ENCODE results near the gene DOHH. TPM values are rescaled to one million over a fixed set of nuclear protein-coding genes. Genes with fewer than 3 reads are reported as not detected.
"Not testable (repeated sequence)": the region's sequence is repeated elsewhere in the genome, so short reads cannot be mapped to it uniquely, and the experiment has no call there.

DOHH gene
- total RNA-seq, 1 donor from 2014 or later = 21.5 TPM

DNA sequence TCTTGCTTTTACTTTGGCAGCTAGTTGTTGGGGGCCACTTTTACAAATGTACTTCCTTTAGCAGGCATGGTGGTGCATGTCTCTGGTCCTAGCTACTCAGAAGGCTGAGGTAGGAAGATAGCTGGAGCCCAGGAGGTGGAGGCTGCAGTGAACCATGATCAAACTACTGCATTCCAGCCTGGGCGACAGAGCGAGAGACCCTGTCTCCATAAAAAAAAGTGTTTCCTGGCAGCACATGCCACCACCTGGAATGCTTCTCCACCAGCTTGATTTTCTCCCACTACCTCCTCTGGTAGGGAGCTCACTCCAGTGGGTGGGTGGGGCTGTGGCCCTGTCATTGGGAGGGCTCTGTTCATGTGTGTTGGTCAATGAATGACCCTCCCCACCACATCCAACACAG is 18.2 kb upstream of the DOHH start:
- DNase-seq = no peak
- intact Hi-C loops (cut with micrococcal nuclease) = no loop called here

DNA sequence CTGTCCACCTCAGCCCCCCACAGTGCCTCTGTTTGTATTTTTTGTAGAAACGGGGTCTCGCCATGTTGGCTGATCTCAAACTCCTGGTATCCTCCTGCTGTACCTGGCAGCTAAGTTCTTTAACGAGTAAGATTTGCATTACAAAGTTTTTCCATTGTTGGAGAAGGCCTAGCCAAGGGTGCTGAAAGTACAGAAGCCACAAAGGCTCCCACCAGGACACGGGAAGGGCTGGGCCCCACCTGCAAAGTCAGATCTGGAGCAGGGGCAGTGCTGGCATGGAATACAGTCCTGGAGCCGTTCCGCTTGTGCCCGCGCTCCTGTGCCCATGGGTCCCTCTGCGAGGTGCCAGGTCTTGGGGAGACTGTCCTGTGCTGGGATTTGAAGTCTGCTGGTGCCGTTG is 17.8 kb upstream of the DOHH start:
- no peak for DNase-seq
- intact Hi-C loops (cut with micrococcal nuclease) = no loop called here
- Mint-ChIP-seq H3K27ac (no peak overlapping the region), H3K36me3 (ENCODE audit: low read depth) (peaks cover 7% of the 10 kb centered on the region), H3K4me1 (peaks cover 5% of the 10 kb centered on the region), H3K9me3 (no peaks in the 10 kb centered on the region), H3K4me3 (no peak overlapping the region), H3K27me3 (no peaks in the 10 kb centered on the region)

More for the DNA sequence above, 18.2 kb upstream of the DOHH start:
- Mint-ChIP-seq H3K9me3 (no peaks in the 10 kb centered on the region), H3K27me3 (no peaks in the 10 kb centered on the region), H3K27ac (no peak overlapping the region), H3K4me3 (no peak overlapping the region), H3K36me3 (ENCODE audit: low read depth) (peaks cover 9% of the 10 kb centered on the region), H3K4me1 (peaks cover 5% of the 10 kb centered on the region)

DNA sequence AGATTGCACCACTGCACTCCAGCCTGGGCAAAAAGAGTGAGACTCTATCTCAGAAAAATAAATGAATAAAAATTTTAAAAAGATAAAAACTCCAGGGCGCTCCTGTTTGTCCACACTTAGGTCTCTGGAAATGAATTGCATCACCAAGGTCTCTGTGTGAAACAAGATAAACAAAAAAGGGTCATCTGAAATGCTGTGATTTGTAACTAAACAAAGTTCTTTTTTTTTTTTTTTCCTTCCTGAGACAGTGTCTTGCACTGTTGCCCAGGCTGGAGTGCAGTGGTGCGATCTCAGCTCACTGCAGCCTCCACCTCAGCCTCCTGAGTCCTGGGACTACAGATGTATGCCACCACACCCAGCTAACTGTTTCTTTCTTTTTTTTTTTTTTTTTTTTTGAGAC is 17.2 kb upstream of the DOHH start:
- Mint-ChIP-seq H3K4me3 (no peak overlapping the region), H3K36me3 (ENCODE audit: low read depth) (peaks cover 7% of the 10 kb centered on the region), H3K9me3 (no peaks in the 10 kb centered on the region), H3K4me1 (peaks cover 5% of the 10 kb centered on the region), H3K27ac (no peak overlapping the region), H3K27me3 (no peaks in the 10 kb centered on the region)
- intact Hi-C loops (cut with micrococcal nuclease) = no loop called here
- no peak for DNase-seq

DNA sequence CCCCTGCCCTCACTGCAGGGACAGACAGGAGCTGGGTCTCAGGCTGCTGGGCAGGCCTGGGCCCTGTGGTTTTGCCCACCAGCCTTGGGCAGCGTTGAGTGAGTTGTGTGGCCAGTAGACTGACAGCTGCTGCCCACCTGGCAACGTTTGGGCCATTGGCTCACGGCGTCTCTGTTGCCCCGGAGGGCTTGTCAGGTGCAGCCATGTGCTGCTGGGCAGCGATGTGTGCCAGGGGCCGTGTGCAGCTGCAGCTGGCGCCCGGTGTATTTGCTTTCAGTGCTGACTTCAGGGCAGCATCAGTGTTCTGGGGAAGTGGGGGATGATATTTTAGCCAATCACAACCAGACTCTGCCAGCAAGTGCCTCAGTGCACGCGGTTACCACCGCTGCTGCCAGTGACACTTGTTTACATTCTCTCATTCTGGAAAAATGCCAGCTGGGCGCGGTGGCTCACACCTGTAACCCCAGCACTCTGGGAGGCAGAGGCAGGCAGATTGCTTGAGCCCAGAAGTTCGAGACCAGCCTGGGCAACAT is 16.3 kb upstream of the DOHH start:
- H3K27me3 Mint-ChIP-seq = no peaks in the 10 kb centered on the region
- H3K36me3 Mint-ChIP-seq (ENCODE audit: low read depth) = peaks cover 4% of the 10 kb centered on the region
- H3K4me1 Mint-ChIP-seq = peaks cover 5% of the 10 kb centered on the region
- intact Hi-C loops (cut with micrococcal nuclease) = no loop called here
- DNase-seq = no peak
- no peak overlapping the region for H3K4me3 Mint-ChIP-seq
- no peak overlapping the region for H3K27ac Mint-ChIP-seq
- no peaks in the 10 kb centered on the region for H3K9me3 Mint-ChIP-seq

DNA sequence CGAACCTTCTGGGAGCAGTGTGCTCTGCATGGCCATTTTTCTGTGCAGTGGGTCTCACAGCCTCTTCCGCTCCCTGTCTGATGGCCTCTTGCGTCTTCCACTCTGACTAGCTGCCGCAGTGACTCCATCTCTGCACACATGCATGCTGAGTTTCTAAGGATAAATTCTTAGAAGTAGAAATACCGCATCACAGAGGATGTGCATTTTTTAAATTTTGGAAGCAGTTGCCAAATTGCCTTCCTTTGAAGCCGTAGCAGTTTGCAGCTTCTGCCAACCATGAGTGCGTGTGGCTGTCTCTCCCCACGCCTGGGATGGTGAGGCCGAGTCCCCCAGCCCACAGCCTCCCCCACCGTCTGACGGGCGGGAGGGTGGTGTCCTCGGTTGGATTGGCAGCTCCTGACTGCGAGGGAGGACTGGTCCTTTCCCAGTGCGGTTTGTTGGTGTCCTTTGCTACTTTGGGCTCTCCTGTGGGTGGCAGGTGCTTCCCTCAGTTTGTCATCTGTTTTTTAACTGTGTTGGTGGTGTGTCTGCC is 15.5 kb upstream of the DOHH start:
- Mint-ChIP-seq H3K27ac (no peak overlapping the region), H3K36me3 (ENCODE audit: low read depth) (peaks cover 2% of the 10 kb centered on the region), H3K4me1 (peaks cover 5% of the 10 kb centered on the region), H3K9me3 (no peaks in the 10 kb centered on the region), H3K4me3 (no peak overlapping the region), H3K27me3 (no peaks in the 10 kb centered on the region)
- intact Hi-C loops (cut with micrococcal nuclease) = no loop called here
- no peak for DNase-seq

DNA sequence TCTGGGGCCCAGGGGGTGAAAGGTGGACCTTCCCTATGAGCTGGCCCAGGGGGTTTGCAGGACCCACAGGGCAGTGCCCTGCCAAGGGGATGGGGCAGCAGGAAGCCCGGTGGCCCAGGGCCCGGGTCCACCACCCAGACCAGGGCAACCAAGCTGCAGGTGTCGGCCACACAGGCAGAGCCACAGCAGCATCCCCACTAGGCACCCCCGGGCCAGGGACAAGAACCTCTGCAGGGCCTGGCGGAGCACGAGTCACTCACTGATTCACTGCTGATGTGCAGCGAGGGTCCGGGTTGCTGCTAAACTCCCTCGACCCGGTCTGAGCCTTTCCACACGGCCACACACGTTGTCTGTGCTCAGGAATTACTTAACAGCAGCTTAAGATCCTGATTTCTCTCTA is 14.5 kb upstream of the DOHH start:
- Mint-ChIP-seq H3K9me3 (no peaks in the 10 kb centered on the region), H3K27me3 (no peaks in the 10 kb centered on the region), H3K36me3 (ENCODE audit: low read depth) (peaks cover 2% of the 10 kb centered on the region), H3K27ac (no peak overlapping the region), H3K4me1 (peaks cover 6% of the 10 kb centered on the region), H3K4me3 (no peak overlapping the region)
- intact Hi-C loops (cut with micrococcal nuclease) = no loop called here
- DNase-seq = no peak

DNA sequence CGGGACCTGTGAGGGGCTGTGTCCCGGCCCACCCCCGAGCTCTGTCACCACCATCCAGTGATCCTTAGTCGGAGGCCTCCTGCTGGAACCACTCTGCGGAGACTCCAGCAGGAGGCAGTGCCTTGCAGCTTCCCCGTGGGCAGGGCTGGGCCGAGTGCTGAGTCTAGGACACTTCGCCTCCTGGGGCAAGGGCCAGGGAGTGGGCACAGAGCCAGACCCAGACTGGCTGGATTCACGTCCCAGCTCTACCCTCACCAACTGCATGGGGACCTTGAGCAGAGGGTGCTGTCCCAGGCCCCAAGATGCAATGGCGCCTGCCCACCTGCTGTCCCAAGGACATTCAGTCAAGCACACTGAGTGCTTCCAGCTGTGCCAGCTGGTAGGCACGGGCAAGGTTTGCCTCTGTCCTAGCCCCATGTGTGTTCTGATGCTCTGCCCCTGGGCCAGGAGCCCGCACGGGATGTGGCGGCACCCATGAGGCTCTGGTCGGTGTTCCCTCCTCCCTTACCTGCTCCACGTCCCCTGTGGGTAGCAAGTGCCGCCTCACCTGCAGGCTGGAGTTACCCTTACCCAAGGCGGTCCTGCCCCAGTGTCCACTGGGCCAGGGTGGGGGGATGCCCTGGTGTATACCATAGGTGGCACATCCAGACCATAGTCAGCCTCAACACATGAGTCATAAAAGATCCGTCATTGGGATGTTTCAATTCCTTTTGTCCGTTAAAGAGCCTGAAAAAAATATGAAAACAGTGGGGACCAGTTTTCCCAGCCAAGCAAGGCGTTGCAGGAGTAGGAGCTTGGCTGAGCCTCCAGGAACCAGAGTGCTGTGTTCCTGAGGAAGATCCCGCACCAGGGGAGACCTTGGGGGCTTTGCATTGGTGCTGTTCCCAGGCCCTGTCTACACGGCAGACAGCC is 13.0 kb upstream of the DOHH start:
- Mint-ChIP-seq H3K27ac (no peak overlapping the region), H3K4me3 (no peak overlapping the region), H3K36me3 (ENCODE audit: low read depth) (peaks cover 8% of the 10 kb centered on the region), H3K27me3 (no peaks in the 10 kb centered on the region), H3K4me1 (peaks cover 18% of the 10 kb centered on the region), H3K9me3 (no peaks in the 10 kb centered on the region)
- intact Hi-C loops (cut with micrococcal nuclease) = no loop called here
- DNase-seq = no peak

DNA sequence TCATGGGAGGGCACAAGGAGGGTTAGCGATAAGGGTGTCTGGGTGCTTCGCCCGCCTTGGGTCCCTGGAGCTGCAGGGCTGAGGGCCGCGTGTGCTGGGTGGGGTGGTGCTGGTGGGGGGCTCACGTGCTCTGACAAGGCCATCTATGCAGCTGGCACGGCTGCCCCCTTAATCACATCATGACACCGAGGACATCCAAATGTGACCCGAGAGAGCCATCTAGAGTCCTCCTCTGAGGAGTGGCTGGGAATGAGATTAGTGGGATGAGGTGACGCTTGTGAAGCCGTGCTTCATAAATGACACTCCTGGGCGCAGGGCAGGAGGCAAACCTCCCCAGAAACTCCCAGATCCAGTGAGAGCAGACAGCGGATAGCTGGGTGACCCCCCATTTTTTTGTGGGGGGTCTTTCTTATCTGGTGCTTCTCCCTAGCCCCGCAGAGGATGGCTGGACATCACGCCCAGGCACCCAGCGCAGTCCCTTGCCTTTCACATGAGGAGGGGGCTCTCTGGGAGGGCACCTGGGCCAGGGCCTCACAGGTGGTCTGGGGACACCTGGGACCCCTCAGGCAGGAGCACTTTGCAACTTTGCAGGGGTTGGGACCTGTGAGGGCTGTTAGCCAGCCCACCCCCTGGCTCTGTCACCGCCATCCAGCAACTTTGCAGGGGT is 12.2 kb upstream of the DOHH start:
- H3K27me3 Mint-ChIP-seq = no peaks in the 10 kb centered on the region
- no peak for DNase-seq
- intact Hi-C loops (cut with micrococcal nuclease) = no loop called here

DNA sequence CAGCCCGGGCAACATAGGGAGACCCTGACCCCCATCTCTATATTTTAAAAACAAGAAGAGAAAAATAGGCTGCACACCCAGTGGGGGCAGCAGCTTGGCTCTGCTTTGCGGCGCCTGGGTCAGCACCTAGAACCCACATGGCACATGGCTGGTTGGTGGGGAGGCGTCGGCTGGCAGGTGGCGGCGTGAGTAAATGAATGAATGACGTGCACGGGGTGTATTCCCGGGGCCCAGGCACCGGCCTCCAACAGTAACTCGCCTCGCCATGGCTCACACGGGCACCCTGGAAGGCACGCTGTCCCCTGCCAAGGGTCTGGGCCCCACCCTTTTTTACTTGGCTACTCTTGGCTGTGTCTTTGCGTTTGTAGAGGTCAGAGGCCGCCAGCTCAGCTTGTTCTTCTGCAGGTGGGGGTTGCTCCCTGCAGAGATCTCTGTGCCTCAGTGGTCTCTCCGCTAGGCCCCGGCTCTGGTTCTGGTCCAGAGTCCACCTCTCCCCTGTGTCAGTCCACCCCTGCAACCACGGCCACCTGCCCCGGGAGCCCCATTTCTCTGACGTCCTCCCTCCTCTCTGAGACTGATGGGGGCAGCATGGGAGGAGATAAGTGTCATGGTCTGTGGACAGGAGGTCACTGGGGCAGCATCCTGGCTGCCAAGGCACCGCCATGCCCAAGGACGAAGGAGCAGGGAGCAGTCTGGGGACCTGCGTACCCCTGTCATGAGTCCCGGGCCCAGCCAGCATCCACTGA is 11.2 kb upstream of the DOHH start:
- peaks cover 16% of the 10 kb centered on the region for H3K36me3 Mint-ChIP-seq (ENCODE audit: low read depth)
- no peak overlapping the region for H3K4me3 Mint-ChIP-seq
- H3K9me3 Mint-ChIP-seq = no peaks in the 10 kb centered on the region
- no peaks in the 10 kb centered on the region for H3K27me3 Mint-ChIP-seq
- no peak for DNase-seq
- H3K27ac Mint-ChIP-seq = no peak overlapping the region
- intact Hi-C loops (cut with micrococcal nuclease) = no loop called here
- peaks cover 23% of the 10 kb centered on the region for H3K4me1 Mint-ChIP-seq

More for the DNA sequence above, 12.2 kb upstream of the DOHH start:
- Mint-ChIP-seq H3K27ac (no peak overlapping the region), H3K4me3 (no peak overlapping the region), H3K4me1 (peaks cover 20% of the 10 kb centered on the region), H3K9me3 (no peaks in the 10 kb centered on the region), H3K36me3 (ENCODE audit: low read depth) (peaks cover 10% of the 10 kb centered on the region)

DNA sequence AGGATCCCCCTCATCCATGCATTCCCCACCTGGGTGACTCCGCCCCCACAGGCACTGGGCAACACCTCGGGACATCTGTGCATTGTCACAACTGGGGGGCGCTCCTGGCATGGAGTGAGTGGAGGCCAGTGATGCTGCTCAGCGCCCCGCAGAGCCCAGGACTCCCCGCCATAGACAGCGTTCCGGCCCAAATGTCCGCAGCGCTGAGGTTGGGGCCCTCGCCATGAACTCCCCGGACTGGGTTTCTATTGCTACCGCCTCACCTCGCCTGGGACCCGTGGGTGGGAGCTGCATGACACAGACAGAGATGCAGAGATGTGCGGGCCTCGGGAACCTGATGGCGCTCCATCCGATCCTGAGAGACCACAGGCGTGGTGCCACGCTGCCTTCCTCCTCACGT is 10.3 kb upstream of the DOHH start:
- Mint-ChIP-seq H3K4me3 (no peak overlapping the region), H3K27ac (no peak overlapping the region), H3K36me3 (ENCODE audit: low read depth) (peaks cover 16% of the 10 kb centered on the region), H3K27me3 (no peaks in the 10 kb centered on the region), H3K4me1 (peaks cover 23% of the 10 kb centered on the region), H3K9me3 (no peaks in the 10 kb centered on the region)
- intact Hi-C loops (cut with micrococcal nuclease) = no loop called here
- DNase-seq = no peak

DNA sequence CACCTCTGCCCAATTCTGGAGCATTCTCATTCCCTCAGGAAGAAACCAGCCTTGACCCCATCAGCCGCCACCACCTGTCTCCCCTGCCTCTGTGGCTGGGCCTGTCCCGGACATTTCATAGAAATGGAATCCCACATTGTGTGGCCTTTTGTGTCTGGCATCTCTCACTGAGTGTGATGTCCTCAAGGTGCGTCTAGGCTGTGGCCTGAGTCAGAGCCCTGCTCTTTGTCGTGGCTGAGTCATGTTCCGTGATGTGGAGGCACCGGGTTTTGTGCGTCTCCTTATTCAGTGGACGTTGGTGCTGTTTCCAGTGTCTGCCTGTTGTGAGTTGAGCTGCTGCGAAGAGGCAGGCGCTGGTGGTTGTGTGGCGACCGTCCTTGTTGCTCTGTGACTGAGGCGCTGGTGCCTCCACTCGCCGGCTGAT is 9.1 kb upstream of the DOHH start:
- intact Hi-C loops (cut with micrococcal nuclease) = no loop called here
- Mint-ChIP-seq H3K27me3 (no peaks in the 10 kb centered on the region), H3K4me1 (peaks cover 28% of the 10 kb centered on the region), H3K4me3 (peak overlapping the region; percentile 34), H3K9me3 (no peaks in the 10 kb centered on the region), H3K27ac (peak overlapping the region; percentile 51), H3K36me3 (ENCODE audit: low read depth) (peaks cover 16% of the 10 kb centered on the region)
- no peak for DNase-seq

DNA sequence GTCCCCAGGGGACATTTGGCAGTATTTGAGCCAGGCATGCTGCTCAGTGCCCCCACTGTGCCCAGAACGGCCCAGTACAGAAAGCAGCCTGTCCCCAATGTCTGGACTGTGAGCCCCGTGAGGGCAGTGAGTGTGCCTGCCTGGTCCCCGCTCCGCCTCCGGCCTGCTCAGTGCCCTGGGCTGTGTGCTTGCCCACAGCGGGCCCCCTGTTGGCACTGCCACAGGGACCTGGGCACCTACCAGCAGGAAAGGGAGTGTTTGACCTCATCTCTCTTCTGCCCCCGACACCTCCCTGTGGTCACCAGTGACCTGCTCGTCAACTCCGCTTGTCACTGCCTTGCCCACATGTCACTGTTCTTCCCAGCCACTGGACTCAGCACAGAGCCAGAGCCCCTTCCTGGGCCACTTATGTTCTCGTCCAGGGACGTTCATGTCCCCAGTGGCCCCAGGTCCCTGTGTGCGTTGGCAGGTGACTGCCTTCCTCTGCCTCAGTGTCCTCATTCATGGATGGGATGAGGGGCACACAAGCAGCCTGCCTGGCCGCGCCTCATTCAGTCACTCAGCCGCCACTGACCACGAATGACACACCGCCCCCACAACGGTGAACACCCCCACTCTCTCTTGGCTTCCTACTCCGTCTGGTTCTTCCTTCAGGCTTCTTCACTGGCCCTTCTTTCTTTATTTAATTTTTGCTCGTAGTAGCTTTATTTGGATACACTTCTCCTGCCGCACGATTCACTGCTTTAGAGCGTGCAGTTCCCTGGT is 8.5 kb upstream of the DOHH start:
- peaks cover 29% of the 10 kb centered on the region for H3K4me1 Mint-ChIP-seq
- H3K27ac Mint-ChIP-seq = peak overlapping the region; percentile 58
- peak overlapping the region; percentile 34 for H3K4me3 Mint-ChIP-seq
- peaks cover 16% of the 10 kb centered on the region for H3K36me3 Mint-ChIP-seq (ENCODE audit: low read depth)
- no peaks in the 10 kb centered on the region for H3K27me3 Mint-ChIP-seq
- no peak for DNase-seq
- intact Hi-C loops (cut with micrococcal nuclease) = no loop called here
- H3K9me3 Mint-ChIP-seq = no peaks in the 10 kb centered on the region

DNA sequence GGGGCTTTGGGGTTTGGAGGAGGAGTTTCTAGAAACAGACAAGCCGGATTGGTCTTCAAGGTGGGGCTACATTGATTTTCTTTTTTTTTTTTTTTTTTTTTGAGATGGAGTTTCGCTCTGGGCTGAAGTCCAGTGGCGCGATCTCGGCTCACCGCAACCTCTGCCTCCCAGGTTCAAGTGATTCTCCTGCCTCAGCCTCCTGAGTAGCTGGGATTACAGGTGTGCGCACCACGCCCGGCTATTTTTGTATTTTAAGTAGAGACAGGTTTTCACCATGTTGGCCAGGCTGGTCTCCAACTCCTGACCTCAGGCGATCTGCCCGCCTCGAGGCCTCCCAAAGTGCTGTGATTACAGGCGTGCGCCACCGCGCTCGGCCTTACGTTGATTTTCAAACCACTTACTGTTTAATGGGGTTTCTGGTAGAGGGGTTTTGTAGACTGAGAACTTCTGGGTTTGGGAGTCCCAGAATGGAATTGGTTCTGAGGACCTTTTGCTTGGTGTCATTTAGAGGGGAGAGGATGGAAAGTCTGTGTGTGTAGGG is 7.7 kb upstream of the DOHH start:
- H3K27ac Mint-ChIP-seq = peak overlapping the region; percentile 58
- peaks cover 29% of the 10 kb centered on the region for H3K4me1 Mint-ChIP-seq
- H3K27me3 Mint-ChIP-seq; DNase-seq; intact Hi-C loops (cut with micrococcal nuclease); H3K9me3 Mint-ChIP-seq: not testable (repeated sequence)
- H3K4me3 Mint-ChIP-seq = peak overlapping the region; percentile 40
- H3K36me3 Mint-ChIP-seq (ENCODE audit: low read depth) = peaks cover 16% of the 10 kb centered on the region
